ENCODE measurements around the gene CD177.

DNA sequence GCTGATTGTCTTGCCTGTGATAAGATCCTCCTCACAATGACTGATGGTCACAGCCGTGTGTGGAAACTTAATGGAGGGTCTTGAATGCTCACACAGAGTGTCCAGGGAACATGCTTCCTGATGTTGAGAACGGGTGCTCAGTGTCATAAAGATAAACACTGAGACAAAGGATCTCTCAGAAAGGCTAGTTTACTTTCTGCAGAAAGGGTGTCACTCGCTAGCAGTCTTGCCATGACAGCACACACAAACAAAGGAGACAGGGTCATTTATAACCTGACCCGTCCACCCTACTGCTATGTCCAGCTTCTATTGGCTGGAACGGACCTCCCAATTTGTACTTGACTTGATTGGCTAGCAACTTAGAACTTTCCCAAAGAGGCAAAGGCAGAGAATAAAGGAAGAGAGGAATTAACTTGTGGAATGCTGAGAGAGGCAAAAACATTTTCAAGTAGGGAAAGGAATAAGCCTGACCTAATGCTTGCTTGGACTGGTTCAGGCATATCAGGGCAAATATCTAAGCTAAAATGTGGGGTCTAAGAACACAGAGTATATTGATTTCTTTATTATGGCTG is 45.2 kb upstream of the CD177 start:
- TF ChIP-seq, protein P1, sequence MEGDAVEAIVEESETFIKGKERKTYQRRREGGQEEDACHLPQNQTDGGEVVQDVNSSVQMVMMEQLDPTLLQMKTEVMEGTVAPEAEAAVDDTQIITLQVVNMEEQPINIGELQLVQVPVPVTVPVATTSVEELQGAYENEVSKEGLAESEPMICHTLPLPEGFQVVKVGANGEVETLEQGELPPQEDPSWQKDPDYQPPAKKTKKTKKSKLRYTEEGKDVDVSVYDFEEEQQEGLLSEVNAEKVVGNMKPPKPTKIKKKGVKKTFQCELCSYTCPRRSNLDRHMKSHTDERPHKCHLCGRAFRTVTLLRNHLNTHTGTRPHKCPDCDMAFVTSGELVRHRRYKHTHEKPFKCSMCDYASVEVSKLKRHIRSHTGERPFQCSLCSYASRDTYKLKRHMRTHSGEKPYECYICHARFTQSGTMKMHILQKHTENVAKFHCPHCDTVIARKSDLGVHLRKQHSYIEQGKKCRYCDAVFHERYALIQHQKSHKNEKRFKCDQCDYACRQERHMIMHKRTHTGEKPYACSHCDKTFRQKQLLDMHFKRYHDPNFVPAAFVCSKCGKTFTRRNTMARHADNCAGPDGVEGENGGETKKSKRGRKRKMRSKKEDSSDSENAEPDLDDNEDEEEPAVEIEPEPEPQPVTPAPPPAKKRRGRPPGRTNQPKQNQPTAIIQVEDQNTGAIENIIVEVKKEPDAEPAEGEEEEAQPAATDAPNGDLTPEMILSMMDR (IDR thresholded peaks at IDR 0.05): no peak
- TF ChIP-seq POLR2A (IDR thresholded peaks at IDR 0.05): no peak
